ENCODE results near the gene PLA2G4C.
A peak's percentile ranks its signal among the peaks of the same experiment; 100 is the strongest.

The PLA2G4C gene

GRCh38 chr19:48110350-48110966 lies at the start of gene PLA2G4C:
TSS of gene PLA2G4C (minus strand) at chr19:48110817. CDS start at chr19:48106529, 4,288 bp downstream.
- peak; percentile 52 to 85 (median 77) for DNase-seq

GRCh38 chr19:48158210-48158790 lies 47.7 kb upstream of the PLA2G4C start:
- no peak for DNase-seq

- DNase-seq = no peak
Observed at GRCh38 chr19:48154003-48154402, 43.4 kb upstream of the PLA2G4C start.

GRCh38 chr19:48152551-48152950 lies 41.9 kb upstream of the PLA2G4C start:
- peak; percentile 8 to 63 (median 54) for DNase-seq

GRCh38 chr19:48149430-48149829 lies 38.8 kb upstream of the PLA2G4C start:
- no peak for DNase-seq

- DNase-seq = no peak
Observed at GRCh38 chr19:48148576-48148975, 38.0 kb upstream of the PLA2G4C start.

GRCh38 chr19:48147597-48148175 lies 37.1 kb upstream of the PLA2G4C start:
- no peak for DNase-seq

- no peak for DNase-seq
Observed at GRCh38 chr19:48139053-48139452, 28.4 kb upstream of the PLA2G4C start.

GRCh38 chr19:48137411-48137810 lies 26.8 kb upstream of the PLA2G4C start:
- no peak for DNase-seq

- DNase-seq = no peak
Observed at GRCh38 chr19:48136547-48136946, 25.9 kb upstream of the PLA2G4C start.

GRCh38 chr19:48135411-48135810 lies 24.8 kb upstream of the PLA2G4C start:
- DNase-seq = no peak

- no peak for DNase-seq
Observed at GRCh38 chr19:48133094-48133493, 22.5 kb upstream of the PLA2G4C start.

- no peak for DNase-seq
Observed at GRCh38 chr19:48127561-48127960, 16.9 kb upstream of the PLA2G4C start.

GRCh38 chr19:48123907-48124651 lies 13.5 kb upstream of the PLA2G4C start:
- DNase-seq = no peak

GRCh38 chr19:48122421-48122820 lies 11.8 kb upstream of the PLA2G4C start:
- DNase-seq = no peak

GRCh38 chr19:48121909-48122371 lies 11.3 kb upstream of the PLA2G4C start:
- DNase-seq = no peak

- DNase-seq = no peak
Observed at GRCh38 chr19:48121066-48121465, 10.4 kb upstream of the PLA2G4C start.

- DNase-seq = no peak
Observed at GRCh38 chr19:48120505-48120904, 9.9 kb upstream of the PLA2G4C start.

- no peak for DNase-seq
Observed at GRCh38 chr19:48118131-48118517, 7.5 kb upstream of the PLA2G4C start.

GRCh38 chr19:48117515-48118130 lies 7.0 kb upstream of the PLA2G4C start:
- DNase-seq = no peak

- DNase-seq = no peak
Observed at GRCh38 chr19:48113190-48113917, 2.7 kb upstream of the PLA2G4C start.

- no peak for DNase-seq
Observed at GRCh38 chr19:48111280-48111679, 663 bp upstream of the PLA2G4C start.
